Measurements from ENCODE around the gene PPM1N. TPM values are rescaled to one million over a fixed set of nuclear protein-coding genes. Genes with fewer than 3 reads are reported as not detected.

PPM1N gene
- total and polyA plus RNA-seq, 2 of the 13 experiments (the other 11 are each of a cell fraction or from before 2014, with no cell fraction given), result 0.31 to 1.8 TPM

GRCh38 chr19:45469132-45469944 lies 28.9 kb upstream of the PPM1N start:
- Histone ChIP-seq H4K20me1 (ENCODE audit: insufficient read depth, low read length) (peaks cover 5% of the 10 kb centered on the region; the same call in 1 of the 2 replicates), H3K4me3 (replicated peaks in 1 of 3; ENCODE audit: insufficient read depth in 1 of 3, low read depth in 2 of 3, low read length in 3 of 3) (peak overlapping the region; percentile 76 to 91 (median 89)), H3K36me3 (replicated peaks in 1 of 2; ENCODE audit: control insufficient read depth in 1 of 2, insufficient read depth in 2 of 2, low read length in 2 of 2) (no peaks in the 10 kb centered on the region), H2AFZ (ENCODE audit: low read length) (no peak overlapping the region), H3K9me3 (ENCODE audit: low read length) (no peaks in the 10 kb centered on the region), H3K9ac (ENCODE audit: insufficient read depth, low read depth, low read length) (peak overlapping the region; percentile 94), H3K4me1 (ENCODE audit: insufficient read depth, low read length) (peaks cover 28% of the 10 kb centered on the region), H3K4me2 (ENCODE audit: low read depth, low read length) (peak overlapping the region; percentile 99), H3K79me2 (ENCODE audit: insufficient read depth, low read length) (no peaks in the 10 kb centered on the region), H3K27ac (ENCODE audit: extremely low read length, insufficient read depth, low read length) (peak overlapping the region; percentile 96), H3K27me3 (ENCODE audit: control insufficient read depth in 1 of 2, insufficient read depth in 2 of 2, low read length in 2 of 2) (peaks cover 0 to 3% of the 10 kb centered on the region in 2 experiments; a peak in 2 of 5 replicates)
- 1% methylated on average over 11 of the region's 66 CpGs for WGBS (ENCODE audit: low lambda C conversion rate)
- peak; percentile 87 for DNase-seq (ENCODE audit: low spot score)
- intact Hi-C loops (cut with micrococcal nuclease; ENCODE audit: unreplicated experiment), result no loop called here
- FAIRE-seq, result peak; percentile 87
- CTCF ChIA-PET (ENCODE audit: low intra/inter-chr PET ratio, low total read pairs), result no interaction called here
- in situ Hi-C loops (cut with HindIII; ENCODE audit: extremely low pct_ligation_motif_present, low pct_unique_long_range_greater_than_20kb), result no loop called here
- POLR2A ChIA-PET, result interaction anchor here (0.6 to 4.1 kb wide), 12 partner anchors 9 to 486 kb away, joined by 3 to 40 read pairs (median 4); partner anchors contain the start of genes BLOC1S3, ERCC1 and TRAPPC6A
- BruUV-seq (replicated peaks), result no TSS peak
- ATAC-seq, result peak; percentile 76
- TF ChIP-seq ZNF550 (CRISPR knock-in tag; IDR thresholded peaks at IDR 0.05; ENCODE audit: borderline replicate concordance), result no peak
- no peak for TF ChIP-seq NFE2 (CRISPR knock-in tag; IDR thresholded peaks at IDR 0.05)
- no peak for TF ChIP-seq SMAD9 (CRISPR knock-in tag; IDR thresholded peaks at IDR 0.05)
- no peak for TF ChIP-seq FOXO4 (CRISPR knock-in tag; conservative IDR thresholded peaks at IDR 0.05)
- TF ChIP-seq JUN (CRISPR knock-in tag; IDR thresholded peaks at IDR 0.05), result no peak
- TF ChIP-seq KDM6A (CRISPR knock-in tag; IDR thresholded peaks at IDR 0.05; ENCODE audit: low read depth), result no peak
- TF ChIP-seq NCOA2 (CRISPR knock-in tag; IDR thresholded peaks at IDR 0.05), result 0 out of 2 replicates have a peak, but pooled peaks have one; percentile 6
- no peak for TF ChIP-seq AHR (CRISPR knock-in tag; IDR thresholded peaks at IDR 0.05)
- TF ChIP-seq ONECUT2 (CRISPR knock-in tag; IDR thresholded peaks at IDR 0.05), result no peak
- TF ChIP-seq ZNF737 (CRISPR knock-in tag; IDR thresholded peaks at IDR 0.05; ENCODE audit: borderline replicate concordance), result no peak
- TF ChIP-seq GLMP (CRISPR knock-in tag; IDR thresholded peaks at IDR 0.05; ENCODE audit: borderline replicate concordance), result no peak
- no peak; the same call in 1 of the 2 replicates for TF ChIP-seq ZNF639 (CRISPR knock-in tag; conservative IDR thresholded peaks at IDR 0.05)
- peak; percentile 73 for TF ChIP-seq RFX3 (CRISPR knock-in tag; IDR thresholded peaks at IDR 0.05)
- TF ChIP-seq ZKSCAN5 (CRISPR knock-in tag; IDR thresholded peaks at IDR 0.05), result no peak
- TF ChIP-seq NFE2L2 (IDR thresholded peaks at IDR 0.05; ENCODE audit: low read length), result no peak
- no peak for TF ChIP-seq ZFP82 (CRISPR knock-in tag; IDR thresholded peaks at IDR 0.05; ENCODE audit: borderline replicate concordance)
- TF ChIP-seq DMTF1 (CRISPR knock-in tag; IDR thresholded peaks at IDR 0.05), result no peak
- no peak for TF ChIP-seq ZMYM3 (CRISPR knock-in tag; IDR thresholded peaks at IDR 0.05)
- no peak for TF ChIP-seq TCF7L2 (IDR thresholded peaks at IDR 0.05; ENCODE audit: low read depth, low read length)
